GM19239 (cell line): ENCODE results near the gene HNRNPLL.
"Not testable (repeated sequence)": the region's sequence is repeated elsewhere in the genome, so short reads cannot be mapped to it uniquely, and the experiment has no call there.

Experiments used
- DNase-seq: peaks from one replicate; pipeline ENCODE4 v3.0.0; 2011; ENCODE audit warnings: low spot score; ENCODE audit not compliant: insufficient read length
- FAIRE-seq: peaks from 2 replicates; lab custom pipeline; 2011; peaks lifted over from hg19 to GRCh38; lab: Jason Lieb, UNC

Gene HNRNPLL

DNA sequence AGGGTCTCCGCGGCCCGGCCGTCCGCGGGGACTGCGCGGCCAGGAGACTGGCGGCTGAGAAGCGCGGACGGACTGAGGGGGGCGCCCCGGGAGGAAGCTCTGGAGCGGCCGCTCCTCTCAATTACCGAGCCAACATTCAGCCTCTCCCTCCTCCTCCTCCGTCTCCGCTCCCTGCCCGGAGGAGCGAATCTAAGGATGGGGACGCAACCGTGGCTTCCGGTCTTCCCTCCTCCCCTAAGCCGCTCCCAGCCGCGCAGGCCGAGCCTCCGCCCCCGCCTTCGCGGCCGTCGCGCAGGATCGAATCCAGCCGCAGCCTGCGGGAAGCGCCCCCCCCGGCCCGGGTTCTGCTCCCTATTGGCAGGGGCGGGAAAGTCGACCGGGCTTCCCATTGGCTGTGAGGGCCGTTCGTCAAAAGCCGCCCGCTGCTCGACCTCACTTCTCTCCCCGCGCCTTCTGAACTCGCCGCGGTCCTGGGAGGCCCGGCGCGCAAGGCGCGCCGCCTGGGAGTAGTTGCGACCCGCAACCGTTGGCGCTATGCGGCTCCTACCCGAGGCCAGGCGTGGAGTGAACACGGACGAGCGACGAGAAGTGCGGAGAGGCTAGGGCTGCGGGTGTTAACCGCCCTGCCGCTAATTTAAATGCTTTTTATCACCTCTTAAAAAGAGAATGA is at the start of gene HNRNPLL:
TSS of gene HNRNPLL (minus strand) at position 197 of the 670 bp plus-strand sequence. CDS start 302 bp downstream, outside the sequence.
- FAIRE-seq: peak; percentile 90
- peak; percentile 85 for DNase-seq

DNA sequence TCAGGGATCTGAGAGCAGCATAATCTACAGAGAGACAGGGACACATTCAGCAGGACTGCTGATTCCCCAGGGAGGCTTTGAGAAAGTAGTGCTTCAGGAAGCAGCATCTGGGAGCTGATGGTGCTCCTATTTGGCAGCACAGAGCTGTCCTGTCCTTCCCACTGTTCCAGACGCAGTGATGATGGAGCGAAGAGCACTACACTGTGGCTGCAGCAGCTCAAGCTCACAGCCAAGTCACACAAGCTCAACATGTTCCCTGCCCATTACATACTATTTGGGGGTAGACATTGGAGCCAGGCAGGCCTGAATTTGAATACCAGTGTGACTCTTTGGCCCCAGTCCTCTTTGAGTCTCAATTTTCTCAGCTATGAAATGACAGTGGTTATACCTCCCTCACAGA is 48.0 kb upstream of the HNRNPLL start:
- FAIRE-seq (no peak), DNase-seq (no peak)

DNA sequence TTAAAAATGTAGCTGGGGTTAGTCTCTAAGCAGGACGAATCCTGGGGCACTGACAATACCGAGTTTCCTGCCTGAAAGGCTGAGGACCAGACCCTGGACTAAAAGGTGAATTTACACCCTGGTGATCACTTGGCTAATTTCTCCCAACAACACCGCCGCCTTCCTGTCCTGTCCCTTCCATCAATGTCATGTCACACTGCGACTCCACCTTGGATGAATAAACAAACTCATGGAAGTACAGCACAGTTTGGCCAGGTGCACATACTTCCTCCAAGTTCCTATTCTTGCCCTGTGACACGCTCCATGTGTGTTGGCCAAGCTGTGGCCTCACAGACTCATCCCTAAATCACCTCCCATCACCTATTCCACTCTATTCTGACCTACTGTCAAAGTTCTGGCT is 47.3 kb upstream of the HNRNPLL start:
- DNase-seq (no peak), FAIRE-seq (no peak)

DNA sequence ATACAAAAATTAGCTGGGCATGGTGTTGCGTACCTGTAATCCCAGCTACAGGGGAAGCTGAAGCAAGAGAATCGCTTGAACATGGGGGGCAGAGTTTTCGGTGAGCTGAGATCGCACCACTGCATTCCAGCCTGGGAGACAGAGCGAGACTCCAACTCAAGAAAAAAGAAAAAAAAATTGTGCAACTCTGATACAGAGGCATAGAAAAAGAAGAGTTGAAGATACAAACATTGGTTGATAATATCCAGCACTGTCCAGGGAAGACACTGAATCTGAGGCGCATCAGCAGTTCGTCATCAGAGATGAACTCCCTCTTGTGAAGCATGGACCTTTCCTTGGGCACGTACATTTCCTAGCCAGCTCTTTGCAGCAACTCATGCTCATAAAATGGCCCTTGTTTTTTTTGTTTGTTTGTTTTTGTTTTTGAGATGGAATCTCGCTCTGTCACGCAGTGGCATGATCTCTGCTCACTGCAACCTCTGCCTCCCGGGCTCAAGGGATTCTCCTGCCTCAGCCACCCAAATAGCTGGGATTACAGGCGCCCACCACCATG is 46.5 kb upstream of the HNRNPLL start:
- no peak for FAIRE-seq

GRCh38 chr2:38648107-38648761 is 45.5 kb upstream of the HNRNPLL start:
- FAIRE-seq: no peak

More for the DNA sequence above, 46.5 kb upstream of the HNRNPLL start:
- DNase-seq: no peak

GRCh38 chr2:38643683-38644511 is 41.2 kb upstream of the HNRNPLL start:
- not testable (repeated sequence) for FAIRE-seq

More at GRCh38 chr2:38648107-38648761, 45.5 kb upstream of the HNRNPLL start:
- DNase-seq: no peak

GRCh38 chr2:38643021-38643671 is 40.4 kb upstream of the HNRNPLL start:
- no peak for FAIRE-seq
- DNase-seq: no peak

More at GRCh38 chr2:38643683-38644511, 41.2 kb upstream of the HNRNPLL start:
- DNase-seq: not testable (repeated sequence)

DNA sequence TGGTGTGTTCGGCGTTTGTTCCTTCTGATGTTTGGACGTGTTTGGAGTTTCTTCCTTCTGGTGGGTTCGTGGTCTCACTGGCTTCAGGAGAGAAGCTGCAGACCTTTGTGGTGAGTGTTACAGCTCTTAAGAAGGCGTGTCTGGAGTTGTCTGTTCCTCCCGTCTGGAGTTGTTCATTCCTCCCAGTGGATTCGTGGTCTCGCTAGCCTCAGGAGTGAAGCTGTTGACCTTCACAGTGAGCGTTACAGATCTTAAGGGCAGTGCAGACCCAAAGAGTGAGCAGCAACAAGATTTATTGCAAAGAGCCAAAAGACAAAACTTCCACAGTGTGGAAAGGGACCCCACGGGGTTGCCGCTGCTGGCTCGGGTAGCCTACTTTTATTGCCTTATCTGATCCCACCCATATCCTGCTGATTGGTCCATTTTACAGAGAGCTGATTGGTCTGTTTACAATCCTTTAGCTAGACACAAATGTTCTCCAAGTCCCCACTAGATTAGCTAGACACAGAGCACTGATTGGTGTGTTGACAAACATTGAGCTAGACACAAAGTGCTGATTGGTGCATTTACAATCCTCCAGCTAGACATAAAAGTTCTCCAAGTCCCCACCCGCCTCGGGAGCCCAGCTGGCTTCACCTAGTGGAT is 39.8 kb upstream of the HNRNPLL start:
- not testable (repeated sequence) for DNase-seq, FAIRE-seq

GRCh38 chr2:38636069-38636468 is 33.3 kb upstream of the HNRNPLL start:
- peak; percentile 40 for FAIRE-seq
- DNase-seq: no peak

- DNase-seq (no peak), FAIRE-seq (no peak)
These were observed 32.4 kb upstream of the HNRNPLL start for GRCh38 chr2:38635139-38635538.

- DNase-seq (peak; percentile 55), FAIRE-seq (peak; percentile 97)
These were observed 32.0 kb upstream of the HNRNPLL start for GRCh38 chr2:38634684-38635083.

GRCh38 chr2:38633895-38634294 is 31.2 kb upstream of the HNRNPLL start:
- FAIRE-seq (peak; percentile 52), DNase-seq (no peak)

DNA sequence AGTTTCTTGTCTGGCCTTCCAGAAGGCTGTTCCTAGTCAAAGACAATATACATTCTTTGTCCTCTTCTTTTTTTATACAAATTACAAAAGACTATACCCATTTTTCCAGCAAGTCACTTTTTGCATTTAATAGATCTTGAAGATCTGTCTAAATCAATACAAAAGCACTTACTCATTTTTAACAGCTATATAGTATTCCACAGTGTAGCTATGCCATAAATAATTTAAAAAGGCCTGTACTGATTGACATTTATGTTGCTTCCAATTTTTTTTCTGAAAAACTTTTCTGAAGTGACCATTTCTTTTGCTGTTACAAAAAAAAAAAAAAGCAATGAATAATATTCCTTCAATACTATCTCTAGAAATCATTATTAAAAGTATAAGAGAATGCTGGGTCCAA is 30.3 kb upstream of the HNRNPLL start:
- no peak for DNase-seq
- no peak for FAIRE-seq

DNA sequence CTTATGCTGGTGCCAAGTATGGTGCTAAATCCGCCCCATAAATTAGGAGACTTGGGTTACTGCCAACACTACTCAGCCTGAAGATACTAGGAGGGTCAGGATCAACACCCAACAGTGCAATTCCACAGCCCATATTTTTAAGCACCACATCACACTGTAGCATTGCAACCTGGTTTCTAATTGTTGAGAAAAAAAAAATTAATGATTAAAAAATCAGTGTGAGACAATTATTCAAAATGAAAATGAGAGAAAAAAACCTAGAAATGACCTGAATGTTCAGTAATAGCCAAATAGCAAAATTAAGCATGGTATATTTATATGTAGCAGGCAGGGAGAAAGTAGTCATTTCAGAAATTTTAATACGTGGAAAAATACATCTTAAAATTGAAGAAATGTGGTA is 29.2 kb upstream of the HNRNPLL start:
- FAIRE-seq: peak; percentile 47
- DNase-seq: no peak

DNA sequence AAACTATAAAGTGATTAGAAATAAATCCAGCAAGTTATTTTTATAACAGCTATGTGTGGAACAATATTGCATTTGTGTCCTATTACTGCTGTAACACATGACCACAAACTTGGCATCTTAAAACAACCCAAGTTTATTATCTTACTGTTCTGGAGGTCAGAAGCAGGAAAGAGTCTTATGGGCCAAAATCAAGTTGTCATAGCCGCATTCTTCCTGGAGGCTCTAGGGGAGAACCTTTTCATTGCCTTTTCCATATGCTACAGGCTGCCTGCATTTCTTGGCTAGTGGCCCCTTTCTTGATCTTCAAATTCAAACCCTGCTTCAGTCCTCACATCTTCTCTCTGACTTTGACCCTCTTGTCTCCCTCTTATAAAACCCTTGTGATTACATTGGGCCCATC is 27.0 kb upstream of the HNRNPLL start:
- FAIRE-seq (no peak), DNase-seq (no peak)

- FAIRE-seq (no peak), DNase-seq (no peak)
These were observed 24.7 kb upstream of the HNRNPLL start for GRCh38 chr2:38627391-38627790.

GRCh38 chr2:38626326-38627035 is 23.8 kb upstream of the HNRNPLL start:
- DNase-seq (no peak), FAIRE-seq (no peak)

GRCh38 chr2:38622210-38622609 is 19.5 kb upstream of the HNRNPLL start:
- FAIRE-seq (no peak), DNase-seq (no peak)

DNA sequence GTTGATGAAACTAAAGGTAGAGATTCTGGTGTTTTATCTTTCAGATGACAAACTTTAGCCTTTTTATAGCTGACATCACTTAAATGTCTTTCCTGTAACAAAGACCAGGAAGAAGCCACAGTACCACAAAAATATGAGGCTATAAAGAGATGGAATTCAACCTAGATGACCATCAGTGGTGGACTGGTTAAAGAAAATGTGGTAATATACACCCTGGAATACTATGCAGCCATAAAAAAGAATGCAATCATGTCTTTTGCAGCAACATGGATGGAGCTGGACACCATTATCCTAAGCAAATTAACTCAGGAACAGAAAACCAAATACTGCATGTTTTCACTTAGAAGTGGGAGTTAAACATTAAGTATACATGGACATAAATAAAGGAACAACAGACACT is 18.3 kb upstream of the HNRNPLL start:
- no peak for FAIRE-seq
- no peak for DNase-seq
